NCI-H82 treated with DMSO at 0.1 percent for 48 hours (cell line): ENCODE data around the gene ZWINT.

Experiments used
- DNase-seq: peaks from one replicate; lab custom pipeline; 2025; ENCODE audit not compliant: unreplicated experiment; lab: John Stamatoyannopoulos, UW

ZWINT gene, protein sequence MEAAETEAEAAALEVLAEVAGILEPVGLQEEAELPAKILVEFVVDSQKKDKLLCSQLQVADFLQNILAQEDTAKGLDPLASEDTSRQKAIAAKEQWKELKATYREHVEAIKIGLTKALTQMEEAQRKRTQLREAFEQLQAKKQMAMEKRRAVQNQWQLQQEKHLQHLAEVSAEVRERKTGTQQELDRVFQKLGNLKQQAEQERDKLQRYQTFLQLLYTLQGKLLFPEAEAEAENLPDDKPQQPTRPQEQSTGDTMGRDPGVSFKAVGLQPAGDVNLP

DNA sequence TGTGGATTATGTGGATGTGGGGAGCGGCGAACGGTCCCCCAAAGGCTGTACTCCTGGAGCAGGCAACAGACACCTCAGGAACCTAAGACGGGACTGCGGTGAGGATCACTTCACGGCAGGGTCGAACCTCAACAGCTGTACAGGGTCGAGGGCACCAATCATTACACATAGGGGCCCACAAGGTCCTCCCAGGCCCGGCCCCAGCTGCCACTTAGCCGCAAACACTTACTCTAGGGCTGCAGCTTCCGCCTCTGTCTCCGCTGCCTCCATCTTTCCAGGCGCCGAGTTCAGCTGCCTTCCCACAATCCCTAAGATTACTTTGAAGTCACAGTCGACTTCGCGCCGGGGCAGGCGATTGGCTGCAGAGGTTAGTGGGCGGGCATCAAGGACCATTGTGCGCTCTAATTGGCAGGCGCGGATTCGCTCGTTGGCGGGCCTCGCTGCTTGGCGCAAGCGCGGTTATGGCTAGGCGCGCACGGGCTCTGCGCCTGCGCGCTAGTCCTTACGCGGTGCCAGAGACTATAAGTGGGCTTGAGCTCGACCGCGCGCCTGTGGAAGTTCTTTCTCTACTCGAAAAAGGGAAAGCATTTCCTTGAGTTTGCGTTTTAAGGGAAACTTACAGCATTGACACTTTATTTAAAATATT, at the start of gene ZWINT:
ZWINT (minus strand) TSS at position 293 of the 646 bp plus-strand sequence; CDS start at position 270, 23 bp downstream.
- DNase-seq = peak; percentile 85

DNA sequence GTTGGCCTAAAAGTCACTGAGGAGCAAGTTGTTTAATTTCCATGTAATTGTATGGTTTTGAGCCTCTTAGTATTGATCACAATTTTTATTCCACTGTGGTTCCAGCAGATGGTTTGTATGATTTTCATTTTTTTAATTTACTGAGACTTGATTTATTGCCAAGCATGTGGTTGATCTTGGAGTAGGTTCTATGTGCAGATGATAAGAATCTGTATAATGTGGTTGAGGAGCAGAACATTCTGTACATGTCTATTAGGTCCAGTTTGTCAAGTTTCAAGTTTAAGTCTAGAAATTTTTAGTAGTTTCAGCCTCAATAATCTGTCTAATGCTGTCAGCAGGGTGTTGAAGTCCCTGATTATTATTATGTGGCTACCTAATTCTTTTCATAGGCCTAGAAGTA, 22.7 kb upstream of the ZWINT start:
- no peak for DNase-seq

DNA sequence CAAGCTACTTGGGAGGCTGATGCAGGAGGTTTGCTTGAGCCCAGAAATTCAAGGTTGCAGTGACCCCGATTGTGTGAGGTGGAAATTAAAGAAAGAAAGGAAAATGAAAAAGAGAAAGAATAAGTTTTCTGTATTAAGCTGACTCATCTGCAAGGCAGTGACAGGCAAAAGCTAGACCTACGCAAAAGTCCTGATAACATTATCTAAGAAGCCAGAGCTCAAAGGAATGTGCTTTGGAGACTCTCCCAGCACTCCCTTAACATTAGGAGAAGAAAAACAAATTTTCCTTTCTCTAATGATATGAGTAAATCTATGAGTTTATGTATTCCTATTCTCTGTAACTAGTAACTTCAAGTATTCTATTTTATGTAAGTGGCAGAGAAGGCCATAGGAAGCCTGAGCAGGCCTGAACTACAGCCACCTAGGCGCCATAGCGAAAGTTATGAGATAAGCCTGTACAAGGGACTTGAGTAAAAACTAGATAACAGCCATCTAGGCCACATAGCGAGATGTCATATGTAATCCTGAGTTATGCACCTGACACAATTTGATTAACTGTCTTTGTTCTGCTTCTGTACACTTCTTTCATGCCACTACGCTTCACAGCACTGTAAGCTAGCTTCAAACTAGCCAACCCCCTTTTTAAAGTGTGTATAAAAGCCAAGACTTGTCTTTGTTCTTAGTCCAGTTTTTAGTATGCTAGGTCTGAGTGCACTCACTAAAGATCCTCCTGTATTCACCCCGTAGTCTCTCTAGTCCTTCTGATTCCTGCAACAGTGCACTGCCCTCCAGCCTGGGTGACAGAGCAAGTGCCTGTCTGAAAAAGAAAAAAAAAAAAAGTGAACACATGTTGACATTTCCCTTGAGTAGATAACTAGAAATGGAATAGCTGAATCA, 9.4 kb upstream of the ZWINT start:
- DNase-seq = no peak

- no peak for DNase-seq
Measured at GRCh38 chr10:56360583-56360966, 484 bp downstream of the ZWINT start.

DNA sequence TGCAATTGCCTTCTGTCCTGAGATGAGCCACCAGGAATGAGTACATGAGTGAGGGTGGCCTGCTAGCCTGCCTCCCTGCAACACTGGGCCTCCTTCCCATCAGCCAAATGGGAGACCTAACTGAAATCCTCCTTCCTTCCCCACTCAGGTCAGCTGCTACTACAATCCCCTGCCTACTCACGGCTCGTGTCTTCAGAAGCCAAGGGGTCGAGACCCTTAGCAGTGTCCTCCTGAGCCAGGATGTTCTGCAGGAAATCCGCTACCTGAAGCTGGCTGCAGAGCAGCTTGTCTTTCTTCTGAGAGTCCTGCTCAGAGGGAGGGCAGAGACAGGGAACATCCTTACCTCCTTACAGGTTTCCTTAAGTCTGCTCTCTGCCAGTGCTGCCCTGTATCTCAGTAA, 1.2 kb downstream of the ZWINT start:
- DNase-seq = no peak

- DNase-seq = no peak
Measured at GRCh38 chr10:56357018-56357417, 4.0 kb downstream of the ZWINT start.

DNA sequence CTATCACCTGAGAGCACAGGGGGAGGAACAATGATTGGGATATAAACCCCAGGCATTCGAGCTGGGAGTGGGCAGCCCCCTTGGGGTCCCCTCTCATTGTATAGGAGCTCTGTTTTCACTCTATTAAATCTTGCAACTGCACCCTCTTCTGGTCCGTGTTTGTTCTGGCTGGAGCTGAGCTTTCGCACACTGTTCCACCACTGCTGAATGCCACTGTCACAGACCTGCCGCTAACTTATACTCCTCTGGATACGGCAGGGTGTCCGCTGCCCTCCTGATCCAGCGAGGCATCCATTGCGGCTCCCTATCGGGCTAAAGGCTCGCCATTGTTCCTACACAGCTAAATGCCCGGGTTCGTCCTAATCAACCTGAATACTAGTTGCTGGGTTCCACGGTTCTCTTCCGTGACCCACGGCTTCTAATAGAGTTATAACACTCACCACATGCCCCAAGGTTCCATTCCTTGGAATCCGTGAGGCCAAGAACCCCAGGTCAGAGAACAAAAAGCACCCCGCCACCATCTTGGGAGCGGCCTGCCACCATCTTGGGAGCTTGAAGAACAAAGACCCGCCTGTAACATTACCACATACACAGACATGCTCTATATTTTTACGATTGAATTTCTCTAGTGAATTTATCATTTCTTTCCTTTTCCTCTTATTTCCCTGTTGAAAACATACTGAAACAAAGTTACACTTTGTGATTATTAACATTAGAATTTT, 9.0 kb downstream of the ZWINT start:
- no peak for DNase-seq

GRCh38 chr10:56349611-56350010, 11.4 kb downstream of the ZWINT start:
- no peak for DNase-seq

- no peak for DNase-seq
Measured at GRCh38 chr10:56348101-56348500, 13.0 kb downstream of the ZWINT start.

DNA sequence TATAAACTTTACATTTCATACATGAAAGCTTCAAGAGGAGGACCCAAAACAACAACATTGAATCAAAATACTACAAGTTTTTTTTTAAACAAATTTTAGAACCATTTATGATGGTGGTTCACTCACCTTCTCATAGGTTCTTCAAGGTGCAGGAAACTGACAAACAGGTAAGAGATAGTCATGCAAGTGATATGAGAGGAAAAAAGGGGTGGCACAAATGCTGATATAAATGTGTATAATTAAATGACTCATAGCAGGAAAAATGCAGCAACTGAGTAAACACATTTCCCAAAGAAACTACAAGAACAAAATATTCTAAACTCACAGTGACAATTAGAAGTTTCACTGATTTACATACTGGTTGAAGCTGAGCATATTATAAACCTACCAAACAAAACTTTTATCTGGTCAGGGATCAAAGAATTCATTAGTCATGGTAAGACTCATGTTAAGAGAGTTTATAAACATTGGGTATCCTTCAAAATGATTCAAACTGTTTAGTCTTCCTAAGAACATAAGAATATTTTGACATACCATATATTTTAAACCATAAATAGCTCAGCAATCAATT, 14.1 kb downstream of the ZWINT start:
- no peak for DNase-seq

GRCh38 chr10:56341612-56342011, 19.4 kb downstream of the ZWINT start:
- no peak for DNase-seq

DNA sequence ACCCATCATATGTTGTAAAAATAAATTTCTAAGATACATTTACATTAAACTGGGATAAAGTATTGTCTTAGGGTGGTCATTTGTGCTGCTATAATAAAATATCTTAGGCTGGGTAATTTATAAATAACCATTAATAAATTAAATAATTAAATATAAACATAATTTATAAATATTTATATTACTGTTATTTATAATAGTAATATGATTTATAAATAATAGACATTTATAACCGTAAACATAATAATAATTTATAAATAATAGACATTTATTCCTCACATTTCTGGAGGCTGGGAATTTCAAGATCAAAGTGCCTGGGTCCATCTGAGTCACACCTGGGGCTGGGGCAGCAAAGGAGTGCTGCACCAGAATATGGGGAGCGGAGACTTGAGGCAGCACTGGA, 31.1 kb downstream of the ZWINT start:
- no peak for DNase-seq

- no peak for DNase-seq
Measured at GRCh38 chr10:56327118-56327517, 33.9 kb downstream of the ZWINT start.

GRCh38 chr10:56319386-56319785, 41.7 kb downstream of the ZWINT start:
- no peak for DNase-seq

- DNase-seq = no peak
Measured at GRCh38 chr10:56318816-56319215, 42.2 kb downstream of the ZWINT start.

GRCh38 chr10:56317603-56318002, 43.5 kb downstream of the ZWINT start:
- DNase-seq = no peak

DNA sequence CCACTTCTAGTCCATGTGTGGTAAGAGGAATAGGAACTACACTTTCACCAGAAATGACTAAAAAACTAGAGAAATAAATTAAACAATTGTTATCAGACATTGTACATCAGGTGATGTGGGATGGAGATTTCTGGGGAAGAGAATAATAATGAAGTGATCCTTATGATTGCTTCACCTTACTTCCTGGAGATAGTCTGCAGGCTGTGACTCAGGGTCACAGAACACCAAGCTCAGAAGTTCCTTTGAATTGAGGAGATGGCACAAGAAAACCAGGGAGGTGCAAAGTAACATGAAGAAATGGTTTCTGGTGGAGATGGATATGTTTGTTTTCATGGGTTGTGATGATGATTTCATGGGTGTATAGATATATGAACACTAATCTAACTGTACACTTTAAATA, 44.5 kb downstream of the ZWINT start:
- DNase-seq = no peak
